ENCODE data around the gene KRT1.

KRT1 gene

GRCh38 chr12:52632656-52633055 lies 47.6 kb downstream of the KRT1 start:
- DNase-seq: no peak

GRCh38 chr12:52631676-52632459 lies 48.3 kb downstream of the KRT1 start:
- no peak for DNase-seq

DNA sequence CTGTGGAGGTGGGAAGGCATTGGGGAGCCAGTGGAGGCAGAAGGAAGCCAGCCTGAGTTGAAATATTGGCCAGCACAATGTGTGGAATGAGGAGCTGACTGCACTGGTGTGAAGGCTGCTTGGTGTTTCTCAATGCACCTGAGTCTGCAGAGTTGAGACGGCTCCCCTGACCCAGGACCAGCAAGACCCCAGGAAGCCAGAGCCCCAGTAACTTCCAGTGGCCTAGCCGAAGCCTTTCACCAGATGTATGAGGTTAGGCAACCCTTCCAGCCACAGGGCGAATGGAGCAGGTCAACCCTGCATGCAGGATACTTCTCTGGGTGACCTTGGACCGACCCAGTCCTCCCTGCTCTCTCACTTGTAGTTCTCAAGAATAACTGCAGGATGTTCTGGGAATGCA lies 48.9 kb downstream of the KRT1 start:
- DNase-seq: no peak

DNA sequence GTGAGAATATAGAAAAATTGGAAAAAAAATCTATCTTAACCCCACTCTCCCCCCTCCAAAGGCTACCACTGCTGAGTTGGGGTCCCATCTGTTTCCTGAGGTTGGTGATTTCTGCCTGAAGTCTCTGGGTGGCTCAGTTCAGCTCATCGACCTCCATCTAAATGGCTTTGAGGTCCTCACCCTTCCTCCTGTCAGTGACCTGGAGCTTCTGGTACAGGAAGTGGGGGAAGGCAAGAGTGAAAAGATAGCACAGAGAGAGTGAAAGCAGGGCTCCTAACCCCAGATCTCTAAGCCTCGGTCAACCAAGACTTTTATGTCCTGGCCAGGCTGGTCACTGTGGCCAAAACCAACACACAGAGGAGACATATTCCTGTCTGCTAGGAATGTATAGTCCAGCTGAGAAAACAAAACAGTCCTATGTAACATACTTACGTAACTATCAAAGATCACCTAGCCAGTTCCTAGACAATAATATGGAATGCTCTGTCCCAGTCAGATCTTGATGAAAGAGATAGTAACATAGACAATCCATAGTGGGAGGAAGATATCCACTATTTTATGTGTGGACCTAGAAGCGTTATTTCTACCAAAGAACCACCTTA lies 49.5 kb downstream of the KRT1 start:
- no peak for DNase-seq

GRCh38 chr12:52630008-52630500 lies 50.2 kb downstream of the KRT1 start:
- no peak for DNase-seq

GRCh38 chr12:52629281-52630007 lies 50.8 kb downstream of the KRT1 start:
- DNase-seq: no peak

- no peak for DNase-seq
Measured at GRCh38 chr12:52628841-52629240, 51.4 kb downstream of the KRT1 start.

DNA sequence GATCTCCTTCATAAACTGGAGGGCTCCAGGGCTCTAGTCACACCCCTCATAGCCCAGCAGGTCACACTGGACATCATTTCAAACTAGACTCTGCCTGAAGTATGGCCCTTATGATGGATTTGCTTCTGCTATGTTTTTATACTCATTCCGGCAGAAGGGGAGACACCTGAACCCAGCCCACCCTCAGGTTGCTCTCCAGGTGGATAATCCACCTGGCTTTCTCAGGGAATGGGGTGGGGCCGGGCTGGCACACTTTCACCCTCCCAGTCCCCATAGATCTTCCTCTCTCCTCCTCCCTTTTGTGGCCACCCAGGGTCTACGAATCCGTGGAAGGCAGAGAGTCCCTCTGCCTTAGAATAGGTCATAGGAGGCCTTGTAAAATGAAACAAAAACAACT lies 52.1 kb downstream of the KRT1 start:
- DNase-seq: no peak

DNA sequence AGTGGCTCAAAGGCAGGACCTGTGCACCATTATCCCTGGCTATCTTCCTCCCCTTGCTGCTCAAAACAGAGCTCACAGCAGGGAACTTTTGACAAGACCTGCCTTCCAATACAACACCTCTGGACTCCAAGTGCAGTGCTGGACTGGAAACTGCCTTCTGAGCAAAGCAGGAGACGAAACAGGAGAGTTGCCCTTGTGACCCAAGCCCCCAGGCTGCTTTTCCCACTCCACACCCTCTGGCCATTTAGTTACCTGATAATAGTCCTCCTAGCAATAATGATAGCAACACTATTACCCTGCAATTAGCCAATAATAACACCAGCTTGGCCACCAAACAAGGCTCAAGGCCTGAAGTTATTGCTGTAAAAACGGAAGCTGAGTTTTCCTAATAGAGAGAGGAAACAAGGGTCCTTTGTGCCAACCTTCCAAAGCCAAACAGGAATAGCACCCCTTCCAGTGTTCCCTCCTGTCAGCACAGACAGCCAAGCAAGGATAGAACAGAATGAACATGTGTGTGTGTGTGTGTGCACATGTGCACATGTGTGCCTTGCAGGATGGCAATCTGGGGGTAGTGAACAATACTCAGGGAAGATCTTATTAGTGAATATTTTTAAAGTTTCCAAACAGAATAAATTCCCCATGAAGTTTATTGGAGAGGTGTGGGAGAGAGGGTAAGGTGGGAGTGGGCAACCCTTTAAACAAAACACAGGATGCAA lies 52.7 kb downstream of the KRT1 start:
- DNase-seq: no peak

All from activated CD4-positive, CD25-positive, alpha-beta regulatory T cell treated with anti-CD3 and anti-CD28 coated beads, Interleukin-2, amount 50 U/mL, for 72 hours (primary cell).